HepG2 (cell line): ENCODE measurements around the gene C16orf86. TPM values are rescaled to one million over a fixed set of nuclear protein-coding genes. Genes with fewer than 3 reads are reported as not detected.

Experiments
- ATAC-seq: fragments of 200-7000 bp; cut with Tn5 transposase; 3 replicates; pipeline ENCODE4 v1.9.1; 2020; ENCODE audit warnings: mild to moderate bottlenecking, moderate library complexity
- BruUV-seq: library from RNA; stranded (reverse); fragments of 400-500 nt; replicated peaks from 2 replicates; lab custom pipeline; 2021; lab: Mats Ljungman, UMichigan
- CTCF ChIA-PET: fragments of 300-600 bp; formaldehyde crosslinking; extraction: SDS; loops from one replicate; lab custom pipeline; 2021; ENCODE audit warnings: low total read pairs, inconsistent platforms, low intra/inter-chr PET ratio; lab: Yijun Ruan, JAX
- POLR2A ChIA-PET: fragments of 350-600 bp; sonication (Branson Sonifier 250); formaldehyde crosslinking; loops from one replicate; lab custom pipeline; 2020; ENCODE audit warnings: antibody characterized with exemption, inconsistent platforms; lab: Yijun Ruan, JAX
- DNase-seq: peaks from one replicate; pipeline ENCODE4 v3.0.0-alpha.2; 2015; ENCODE audit warnings: low spot score
- FAIRE-seq: peaks from 3 replicates; lab custom pipeline; 2011; peaks lifted over from hg19 to GRCh38; lab: Jason Lieb, UNC
- H2AFZ ChIP-seq: one replicate; pipeline ENCODE4 v1.6.1; 2011; ENCODE audit warnings: low read length, inconsistent platforms
- H3K27ac ChIP-seq: fragments of 300-600 bp; 3 replicates; pipeline ENCODE4 v1.8.0; 2011; ENCODE audit warnings: mixed run types, mild to moderate bottlenecking, mixed read lengths, low read length, inconsistent platforms; ENCODE audit not compliant: insufficient read depth; ENCODE audit errors: extremely low read length
- H3K27me3 ChIP-seq, 2 experiments: fragments of 200-600 bp in 1 of 2; 2 replicates in 1 of 2; 3 replicates in 1 of 2; pipeline versions ENCODE4 v1.6.0 to v1.8.0; 2011; ENCODE audit warnings: low read length in 2 of 2, mild to moderate bottlenecking in 2 of 2, moderate library complexity in 2 of 2, inconsistent platforms in 1 of 2; ENCODE audit not compliant: insufficient read depth in 2 of 2, control insufficient read depth in 1 of 2
- H3K36me3 ChIP-seq, 2 experiments: fragments of 200-600 bp in 1 of 2; replicated peaks in 1 of 2; 2 replicates in 1 of 2; 3 replicates in 1 of 2; pipeline versions ENCODE4 v1.5.1 to v1.8.0; 2011; ENCODE audit warnings: low read length in 2 of 2, inconsistent platforms in 1 of 2; ENCODE audit not compliant: insufficient read depth in 2 of 2, control insufficient read depth in 1 of 2
- H3K4me1 ChIP-seq: 2 replicates; pipeline ENCODE4 v1.5.1; 2012; ENCODE audit warnings: low read length, inconsistent platforms; ENCODE audit not compliant: insufficient read depth
- H3K4me2 ChIP-seq: 2 replicates; pipeline ENCODE4 v1.6.0; 2011; ENCODE audit warnings: low read depth, low read length, inconsistent platforms
- H3K4me3 ChIP-seq, 3 experiments: fragments of 200-600 bp in 1 of 3; sonication (generic), shearing (Covaris generic) in 1 of 3; replicated peaks in 1 of 3; 2 replicates each; pipeline ENCODE4 v1.5.1; 2011 to 2016; ENCODE audit warnings: low read length in 3 of 3, inconsistent platforms in 2 of 3, low read depth in 2 of 3, mild to moderate bottlenecking in 2 of 3, control low read depth in 1 of 3, mixed read lengths in 1 of 3; ENCODE audit not compliant: insufficient read depth in 1 of 3
- H3K79me2 ChIP-seq: one replicate; pipeline ENCODE4 v1.6.1; 2011; ENCODE audit warnings: low read length, inconsistent platforms; ENCODE audit not compliant: insufficient read depth
- H3K9ac ChIP-seq: 2 replicates; pipeline ENCODE4 v1.6.0; 2011; ENCODE audit warnings: mild to moderate bottlenecking, low read depth, low read length, inconsistent platforms; ENCODE audit not compliant: insufficient read depth
- H3K9me3 ChIP-seq: 2 replicates; pipeline ENCODE4 v1.5.1; 2012; ENCODE audit warnings: mild to moderate bottlenecking, low read length
- H4K20me1 ChIP-seq: 2 replicates; pipeline ENCODE4 v1.6.0; 2011; ENCODE audit warnings: inconsistent platforms, mild to moderate bottlenecking, low read length, moderate library complexity; ENCODE audit not compliant: insufficient read depth
- ATF7 ChIP-seq, 2 experiments: fragments of 450-650 bp in 1 of 2; sonication (generic) in 1 of 2; formaldehyde crosslinking in 1 of 2; IDR thresholded peaks; 2 replicates each; pipeline versions ENCODE4 v1.4.0 to v1.6.1; 2016 to 2020; ENCODE audit warnings: antibody characterized with exemption in 1 of 2, mild to moderate bottlenecking in 1 of 2, missing genetic modification reagents in 1 of 2
- RBM22 ChIP-seq: fragments of 200-400 bp; formaldehyde crosslinking; optimal IDR thresholded peaks from 2 replicates; pipeline ENCODE3; 2017; ENCODE audit warnings: mild to moderate bottlenecking, low read length, moderate library complexity
- ZBTB44 ChIP-seq: sonication (generic); formaldehyde crosslinking; IDR thresholded peaks from 2 replicates; pipeline ENCODE4 v1.4.0; 2020; ENCODE audit warnings: missing genetic modification reagents
- ZNF496 ChIP-seq: sonication (generic); formaldehyde crosslinking; IDR thresholded peaks from 2 replicates; pipeline ENCODE4 v1.8.1; 2023; ENCODE audit warnings: mild to moderate bottlenecking, moderate library complexity, missing genetic modification reagents; ENCODE audit not compliant: insufficient replicate concordance
- WGBS: methylation state at CpG from one replicate; pipeline ENCODE4 v1.1.6; 2017; ENCODE audit warnings: low lambda C conversion rate; 5-methylcytosine and 5-hydroxymethylcytosine counted together
- in situ Hi-C: cut with HindIII; loops from 2 replicates; pipeline ENCODE4 v1.10.0; 2017; ENCODE audit warnings: low pct_unique_long_range_greater_than_20kb; ENCODE audit not compliant: extremely low pct_ligation_motif_present
- intact Hi-C: fragments of 100-400 bp; cut with micrococcal nuclease; formaldehyde crosslinking; loops from one replicate; pipeline ENCODE4 v1.10.0; 2022; ENCODE audit not compliant: unreplicated experiment
- polyA plus RNA-seq, 8 experiments: library from polyadenylated mRNA; depleted of rRNA in 3 of 8; stranded (reverse) in 7 of 8; unstranded in 1 of 8; fragments of >200 nt; fragmentation: Illumina TruSeq in 4 of 8; extraction: Trizol in 4 of 8; gene quantifications; 2 replicates each; pipeline versions ENCODE4 v1.2.1 to v1.2.3, GENCODE V29; 2011 to 2016; ENCODE audit warnings: low read depth in 4 of 8, missing spikeins in 1 of 8, mixed read lengths in 1 of 8; ENCODE audit not compliant: insufficient read depth in 1 of 8
- total RNA-seq, 5 experiments: library from RNA; depleted of rRNA; stranded (reverse); fragments of >200 nt; fragmentation: Illumina TruSeq; extraction: Trizol; gene quantifications; 2 replicates each; pipeline ENCODE4 v1.2.3, GENCODE V29; 2016; ENCODE audit warnings: low read depth in 1 of 5

C16orf86 gene
- total and polyA plus RNA-seq, 2 of the 13 experiments (the other 11 are each of a cell fraction or from before 2014, with no cell fraction given): 1.5 to 3.1 TPM

GRCh38 chr16:67676939-67677338, 10.3 kb downstream of the C16orf86 start:
- BruUV-seq: no TSS peak
- FAIRE-seq (no peak), ATAC-seq (no peak), DNase-seq (no peak)
- H2AFZ ChIP-seq: no peak overlapping the region
- no peak for TF ChIP-seq ZNF496 (CRISPR knock-in tag)
- 0 out of 2 replicates have a peak, but pooled peaks cover 5% of the 10 kb centered on the region for H3K4me1 ChIP-seq
- H3K36me3 ChIP-seq: peaks cover 3 to 8% of the 10 kb centered on the region in 2 experiments; a peak in 4 of 5 replicates
- H3K27ac ChIP-seq: no peak overlapping the region
- no peaks in the 10 kb centered on the region for H3K79me2 ChIP-seq
- no peak overlapping the region for H3K4me2 ChIP-seq
- POLR2A ChIA-PET: no interaction called here
- no peak overlapping the region for H3K9ac ChIP-seq
- no peak overlapping the region for H3K4me3 ChIP-seq
- intact Hi-C loops: no loop called here
- H3K9me3 ChIP-seq: no peaks in the 10 kb centered on the region
- 84% methylated on average over 8 of the region's 8 CpGs for WGBS
- H3K27me3 ChIP-seq: no peaks in the 10 kb centered on the region
- no peaks in the 10 kb centered on the region for H4K20me1 ChIP-seq
- in situ Hi-C loops: no loop called here
- CTCF ChIA-PET: no interaction called here

GRCh38 chr16:67677712-67678111, 11.1 kb downstream of the C16orf86 start:
- TF ChIP-seq ZBTB44 (CRISPR knock-in tag): no peak
- peak; percentile 30 for TF ChIP-seq RBM22
- TF ChIP-seq ATF7 (IDR thresholded peaks at IDR 0.05): 0 out of 2 replicates have a peak, but pooled peaks have one; percentile 5
- no peak for TF ChIP-seq ATF7 (CRISPR knock-in tag; IDR thresholded peaks at IDR 0.05)
- in situ Hi-C loops: no loop called here
- Histone ChIP-seq H4K20me1 (no peaks in the 10 kb centered on the region), H3K4me3 (no peak overlapping the region), H2AFZ (no peak overlapping the region), H3K9me3 (no peaks in the 10 kb centered on the region), H3K27ac (no peak overlapping the region), H3K36me3 (peaks cover 3 to 8% of the 10 kb centered on the region in 2 experiments; a peak in 4 of 5 replicates), H3K4me1 (0 out of 2 replicates have a peak, but pooled peaks cover 5% of the 10 kb centered on the region), H3K79me2 (no peaks in the 10 kb centered on the region), H3K9ac (no peak overlapping the region), H3K27me3 (no peaks in the 10 kb centered on the region), H3K4me2 (no peak overlapping the region)
- ATAC-seq (no peak), FAIRE-seq (no peak), DNase-seq (no peak)
- BruUV-seq: no TSS peak
- intact Hi-C loops: no loop called here
- ChIA-PET POLR2A (no interaction called here), CTCF (no interaction called here)
- 100% methylated on average over 1 of the region's 1 CpG for WGBS
